ENCODE data around the gene HLA-DOA.

HLA-DOA gene

GRCh38 chr6:33040157-33040556, 30.8 kb upstream of the HLA-DOA start:
- no peak for DNase-seq (ENCODE audit: extremely low read depth, low read depth)
- no peak for TF ChIP-seq CTCF (IDR thresholded peaks at IDR 0.05; ENCODE audit: low read depth, low read length)

- no peak for DNase-seq (ENCODE audit: extremely low read depth, low read depth)
- TF ChIP-seq CTCF (IDR thresholded peaks at IDR 0.05; ENCODE audit: low read depth, low read length): no peak
These were observed 27.1 kb upstream of the HLA-DOA start for GRCh38 chr6:33036535-33036934.

GRCh38 chr6:33034554-33034953, 25.2 kb upstream of the HLA-DOA start:
- TF ChIP-seq CTCF (IDR thresholded peaks at IDR 0.05; ENCODE audit: low read depth, low read length): no peak
- DNase-seq (ENCODE audit: extremely low read depth, low read depth): no peak

- TF ChIP-seq CTCF (IDR thresholded peaks at IDR 0.05; ENCODE audit: low read depth, low read length): no peak
These were observed 20.9 kb upstream of the HLA-DOA start for GRCh38 chr6:33030245-33030644.

GRCh38 chr6:33029328-33030184, 20.2 kb upstream of the HLA-DOA start:
- TF ChIP-seq CTCF (IDR thresholded peaks at IDR 0.05; ENCODE audit: low read depth, low read length): no peak
- no peak for DNase-seq (ENCODE audit: extremely low read depth, low read depth)

More at GRCh38 chr6:33030245-33030644, 20.9 kb upstream of the HLA-DOA start:
- DNase-seq (ENCODE audit: extremely low read depth, low read depth): no peak

- no peak for DNase-seq (ENCODE audit: extremely low read depth, low read depth)
- TF ChIP-seq CTCF (IDR thresholded peaks at IDR 0.05; ENCODE audit: low read depth, low read length): no peak
These were observed 18.9 kb upstream of the HLA-DOA start for GRCh38 chr6:33028220-33028849.

- no peak for DNase-seq (ENCODE audit: extremely low read depth, low read depth)
- no peak for TF ChIP-seq CTCF (IDR thresholded peaks at IDR 0.05; ENCODE audit: low read depth, low read length)
These were observed 15.1 kb upstream of the HLA-DOA start for GRCh38 chr6:33024521-33024920.

Data from AG09319 (cell line).